ENCODE results near the gene TGM5.
"Not testable (repeated sequence)": the region's sequence is repeated elsewhere in the genome, so short reads cannot be mapped to it uniquely, and the experiment has no call there.

TGM5 gene

DNA sequence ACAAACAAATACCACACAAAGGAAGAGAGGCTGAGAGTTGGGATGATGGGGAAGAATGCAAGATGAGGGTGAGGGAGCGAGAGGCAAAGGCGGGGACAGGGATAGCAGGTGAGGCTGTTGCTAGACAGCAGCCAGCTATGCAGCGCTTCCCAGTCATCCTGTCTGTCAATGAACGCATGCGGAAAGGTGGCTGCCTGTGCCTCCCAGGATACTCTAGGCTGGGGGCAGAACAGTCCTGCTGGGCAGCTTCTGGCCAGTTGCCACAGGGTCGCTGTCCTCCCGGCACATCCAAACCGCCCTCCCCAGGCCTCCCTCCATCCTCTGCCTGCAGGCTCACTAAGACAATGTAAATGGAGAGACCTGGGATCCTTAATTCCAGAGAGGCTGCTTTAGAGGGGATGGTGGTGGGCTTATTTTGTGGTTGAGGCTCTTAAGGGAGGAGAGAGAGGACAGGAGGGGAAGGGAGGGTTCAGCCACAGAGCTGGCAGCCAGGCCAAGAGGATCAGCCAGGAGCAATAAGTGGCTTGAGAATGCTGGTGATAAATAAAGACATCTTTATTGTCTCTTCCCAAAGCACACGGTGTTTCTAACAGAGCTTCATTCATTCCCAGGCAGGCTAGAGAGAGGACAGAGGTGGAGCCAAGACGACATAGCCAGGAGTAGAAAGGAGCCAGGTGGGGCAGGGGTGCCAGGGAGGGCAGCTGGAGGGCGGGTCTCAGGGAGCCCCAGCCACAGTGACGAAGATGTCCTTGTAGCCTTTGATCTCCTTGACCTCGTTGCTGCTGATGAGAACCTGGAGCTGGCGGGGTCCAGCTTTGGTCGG, 9.2 kb upstream of the TGM5 start:
- no peak for DNase-seq (ENCODE audit: low read depth)

DNA sequence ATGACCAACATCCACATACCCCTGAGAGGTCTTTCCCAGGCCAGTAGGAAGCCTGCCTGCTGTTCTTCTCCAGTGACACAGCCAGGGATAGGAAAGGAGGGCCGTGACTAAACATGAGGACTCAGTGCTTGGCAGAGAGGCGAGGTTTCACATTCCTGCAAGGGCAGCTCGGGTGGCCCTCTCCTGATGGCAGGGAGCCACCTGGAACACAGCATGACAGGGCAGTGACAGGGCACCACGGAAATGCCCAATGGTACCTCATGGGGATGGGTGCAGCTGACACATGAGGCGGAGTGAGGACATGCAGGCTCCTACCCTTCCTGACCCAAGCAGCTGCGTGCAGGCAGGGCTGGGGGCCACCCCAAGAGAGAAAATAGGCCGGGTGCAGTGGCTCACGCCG, 7.4 kb upstream of the TGM5 start:
- no peak for DNase-seq (ENCODE audit: low read depth)

DNA sequence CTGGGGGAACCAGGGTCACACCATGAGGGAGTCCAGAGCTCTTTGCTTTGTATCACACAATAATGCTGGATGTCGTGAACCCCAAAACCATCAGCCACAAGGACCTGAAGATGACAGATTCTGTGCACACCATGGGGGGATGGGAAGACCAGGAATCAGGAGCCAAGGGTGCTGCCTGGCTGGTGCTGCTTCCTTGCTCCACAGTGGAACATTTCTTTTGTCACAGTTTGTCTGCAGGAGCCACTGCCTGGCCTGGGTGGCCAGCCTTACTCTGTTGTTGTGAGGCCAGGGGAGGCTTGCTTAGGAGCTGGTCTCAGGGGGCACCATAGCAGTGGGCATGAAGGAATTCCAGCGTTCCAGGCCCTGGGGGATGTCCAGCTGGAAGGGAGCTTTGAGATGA, 6.5 kb upstream of the TGM5 start:
- DNase-seq (ENCODE audit: low read depth): no peak

DNA sequence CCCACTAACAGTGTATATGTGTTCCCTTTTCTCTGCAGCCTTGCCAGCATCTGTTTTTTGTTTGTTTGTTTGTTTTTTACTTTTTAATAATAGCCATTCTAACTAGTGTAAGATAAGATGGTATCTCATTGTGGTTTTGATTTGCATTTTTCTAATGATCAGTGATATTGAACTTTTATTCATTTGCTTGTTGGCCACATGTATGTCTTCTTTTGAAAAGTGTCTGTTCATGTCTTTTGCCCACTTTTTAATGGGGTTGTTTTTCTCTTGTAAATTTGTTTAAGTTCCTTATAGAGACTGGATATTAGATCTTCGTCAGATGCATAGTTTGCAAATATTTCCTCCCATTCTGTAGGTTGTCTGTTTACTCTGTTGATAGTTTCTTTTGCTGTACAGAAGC, 5.2 kb upstream of the TGM5 start:
- DNase-seq (ENCODE audit: low read depth): not testable (repeated sequence)

DNA sequence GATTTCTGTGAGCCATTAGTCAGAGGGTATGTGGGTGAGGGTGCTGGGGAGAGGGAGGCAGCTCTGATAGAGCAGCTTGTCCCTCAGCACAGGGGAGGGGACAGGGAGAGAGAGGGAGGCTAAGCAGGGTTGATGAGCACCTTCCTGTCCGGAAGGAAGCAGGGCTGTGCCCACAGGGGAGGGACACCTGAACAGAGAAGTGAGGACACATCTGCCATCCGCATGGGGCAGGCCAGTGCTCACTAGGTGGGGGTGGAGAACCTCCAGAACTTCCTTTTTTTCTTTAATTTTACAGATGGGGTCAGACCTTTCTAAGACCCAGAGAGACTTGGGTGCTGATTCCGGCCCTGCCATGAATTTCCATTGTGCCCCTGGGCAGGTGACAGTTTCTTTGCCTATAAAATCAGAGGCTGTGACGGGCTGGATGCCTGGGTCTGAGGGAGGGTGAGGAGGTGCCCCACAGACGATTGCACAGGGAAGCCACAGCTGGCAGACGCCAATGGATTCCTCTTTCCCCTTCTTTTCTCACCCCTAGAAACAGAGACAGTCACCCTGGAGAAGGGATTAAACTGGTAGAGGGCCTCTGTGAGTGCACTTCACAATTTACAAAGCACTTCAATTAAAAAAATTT, 4.1 kb upstream of the TGM5 start:
- DNase-seq (ENCODE audit: low read depth): no peak

DNA sequence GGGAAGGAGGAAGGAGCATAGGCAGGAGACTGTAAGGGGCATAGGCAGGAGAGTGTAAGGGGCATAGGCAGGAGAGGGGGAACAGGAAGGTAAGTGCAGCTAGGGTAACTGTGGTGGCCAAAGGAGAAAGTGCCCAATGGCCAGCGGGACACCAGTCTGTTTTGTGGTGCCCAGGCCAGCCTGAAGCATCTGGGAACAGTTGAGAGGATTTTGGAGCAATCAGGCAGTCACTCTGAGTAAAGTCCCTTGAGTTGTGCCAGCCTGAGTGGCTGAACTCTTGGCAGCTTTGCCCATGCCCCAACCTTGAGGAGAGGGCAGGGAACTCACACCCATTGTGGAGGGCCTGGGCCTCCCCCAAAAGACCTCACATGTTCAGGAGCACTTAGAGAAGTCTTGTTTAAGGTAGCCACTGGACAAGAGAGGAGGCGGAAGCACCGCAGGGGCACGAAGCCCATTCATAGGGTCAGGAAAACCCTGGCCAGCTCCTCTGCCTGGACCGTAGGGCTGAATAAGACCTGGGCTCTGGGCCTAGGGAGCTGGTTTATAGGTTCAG, 3.5 kb upstream of the TGM5 start:
- no peak for DNase-seq (ENCODE audit: low read depth)

DNA sequence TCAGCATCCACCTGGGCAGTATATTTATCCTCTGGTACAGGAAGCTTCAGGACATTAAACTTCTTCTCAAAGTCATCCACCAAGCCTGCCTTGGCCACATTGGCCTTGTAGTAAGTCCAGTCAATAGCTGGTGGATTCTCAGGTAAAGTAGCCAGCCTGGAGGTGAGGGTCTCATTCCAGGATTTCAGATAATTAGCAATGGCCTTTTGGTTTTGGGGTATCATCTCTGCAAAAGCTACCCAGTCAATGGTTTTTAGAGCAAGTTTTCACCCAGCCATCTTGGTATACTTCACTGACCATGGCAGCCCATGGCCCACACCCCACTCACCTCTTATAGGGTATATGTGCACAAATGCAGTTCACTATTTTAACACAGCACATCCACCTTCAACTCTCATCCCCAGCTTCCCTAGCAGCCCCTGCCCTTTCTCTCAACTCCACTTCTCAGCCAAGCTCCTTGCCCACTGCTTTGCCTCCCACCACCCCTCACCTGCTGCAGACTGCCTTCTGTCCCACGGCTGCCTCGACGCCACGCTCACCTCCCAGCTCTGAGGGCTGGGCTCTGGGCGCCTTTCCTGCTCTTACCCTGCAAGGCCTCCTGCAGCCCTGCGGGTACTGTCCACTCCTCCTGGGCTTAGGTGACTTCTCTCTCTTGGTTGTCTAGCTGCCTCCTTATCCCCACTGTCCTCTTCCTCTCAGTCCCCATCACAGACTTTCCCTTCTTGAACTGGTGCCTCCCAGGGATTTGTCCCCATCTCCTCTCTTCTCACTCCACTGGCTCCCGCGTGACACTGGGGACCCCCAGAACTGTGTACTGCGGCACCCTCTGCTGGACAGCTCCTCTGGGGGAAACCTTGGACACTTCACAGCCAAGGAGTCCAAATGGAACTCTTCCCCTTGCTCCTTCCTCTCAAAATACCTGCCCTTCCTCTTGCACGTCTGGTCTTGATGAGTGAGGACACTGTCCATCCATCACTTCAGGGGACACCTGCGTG, 1.7 kb upstream of the TGM5 start:
- no peak for DNase-seq (ENCODE audit: low read depth)

DNA sequence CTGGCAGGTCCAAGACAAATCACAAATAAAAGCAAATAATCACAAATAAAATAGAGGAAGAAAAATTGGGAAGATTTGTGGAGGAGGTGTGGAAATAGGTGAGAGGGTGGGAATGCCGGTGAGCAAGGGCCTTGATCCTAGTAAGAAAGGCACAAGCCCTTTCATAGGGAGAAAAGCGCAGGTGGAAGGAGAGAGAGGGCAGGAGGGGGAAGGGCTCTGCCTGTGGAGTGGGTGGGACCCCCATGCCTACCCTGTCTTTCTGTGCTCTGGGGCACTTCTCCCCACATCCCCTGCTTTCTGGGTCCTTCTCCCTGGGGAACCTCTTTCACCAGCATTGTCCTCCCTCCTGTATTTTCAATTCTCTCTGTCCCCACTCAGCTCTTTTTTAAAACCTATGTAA, 711 bp upstream of the TGM5 start:
- DNase-seq (ENCODE audit: low read depth): no peak

DNA sequence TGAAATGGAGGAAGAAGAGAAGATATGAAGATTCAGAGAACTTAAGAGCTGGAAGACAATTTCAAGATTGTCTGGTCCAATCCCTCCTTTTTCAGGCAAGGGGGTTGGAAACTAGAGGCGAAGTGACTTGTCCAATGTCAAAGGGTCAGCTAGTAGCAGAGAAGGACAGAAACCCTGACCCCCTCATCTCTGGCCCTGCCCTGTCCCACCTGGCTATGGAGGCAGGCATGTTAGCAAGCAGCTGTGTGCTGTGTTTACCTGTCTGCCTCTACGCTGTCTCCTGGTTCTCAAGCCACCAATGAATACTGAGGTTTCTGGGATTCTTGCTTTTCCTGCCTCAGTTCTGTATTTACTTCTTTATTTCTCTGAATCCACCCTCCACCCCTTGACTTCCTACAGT, 342 bp downstream of the TGM5 start:
- no peak for DNase-seq (ENCODE audit: low read depth)

DNA sequence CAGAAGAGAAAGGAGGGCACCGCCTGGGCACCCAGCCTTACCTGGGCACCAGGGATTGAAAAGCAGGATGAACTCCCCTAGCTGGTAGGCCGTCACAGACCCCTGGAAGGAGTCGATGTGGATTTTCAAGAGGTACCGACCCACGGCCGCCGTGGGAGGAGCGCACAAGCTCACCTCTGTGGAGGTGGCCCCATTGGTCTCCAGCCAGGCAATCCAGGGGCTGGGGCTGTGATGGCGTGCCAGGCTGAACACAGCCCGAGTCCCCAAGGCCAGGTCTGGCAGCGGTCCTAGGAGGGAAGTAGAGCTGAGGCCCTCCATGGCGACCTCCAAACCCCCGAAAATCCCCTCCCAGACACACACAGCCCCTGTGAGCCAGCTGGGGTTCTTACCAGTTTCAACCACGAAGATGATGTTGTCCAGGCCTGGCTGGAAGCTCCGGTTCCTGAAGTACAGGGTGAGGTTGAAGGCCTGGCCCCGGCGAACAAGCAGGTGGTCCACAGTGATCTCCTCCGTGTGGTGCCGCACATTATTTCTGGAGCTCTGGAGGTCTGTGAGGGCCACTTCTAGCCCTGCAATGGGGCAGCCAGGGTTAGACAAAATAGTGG, 6.6 kb downstream of the TGM5 start:
- DNase-seq (ENCODE audit: low read depth): no peak

DNA sequence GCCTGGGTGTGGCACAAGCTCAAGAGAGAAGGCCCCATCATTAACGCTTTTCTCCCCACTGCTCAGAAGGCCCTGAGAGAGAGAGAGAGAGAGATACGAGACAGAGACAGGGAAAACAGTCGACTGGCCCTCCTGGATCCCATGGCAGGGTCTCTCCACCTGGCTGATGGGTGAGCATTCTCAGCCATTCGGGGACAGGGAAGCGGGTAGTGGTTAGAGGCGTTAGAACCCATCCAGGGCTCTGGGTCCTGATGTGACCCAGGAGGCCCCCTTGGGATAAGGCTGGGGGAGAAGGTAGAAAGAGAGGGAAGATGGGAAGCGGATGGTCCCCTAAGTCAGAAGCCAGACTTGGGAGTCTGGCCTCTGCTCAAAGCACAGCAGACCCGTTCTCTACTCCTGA, 7.9 kb downstream of the TGM5 start:
- DNase-seq (ENCODE audit: low read depth): no peak

DNA sequence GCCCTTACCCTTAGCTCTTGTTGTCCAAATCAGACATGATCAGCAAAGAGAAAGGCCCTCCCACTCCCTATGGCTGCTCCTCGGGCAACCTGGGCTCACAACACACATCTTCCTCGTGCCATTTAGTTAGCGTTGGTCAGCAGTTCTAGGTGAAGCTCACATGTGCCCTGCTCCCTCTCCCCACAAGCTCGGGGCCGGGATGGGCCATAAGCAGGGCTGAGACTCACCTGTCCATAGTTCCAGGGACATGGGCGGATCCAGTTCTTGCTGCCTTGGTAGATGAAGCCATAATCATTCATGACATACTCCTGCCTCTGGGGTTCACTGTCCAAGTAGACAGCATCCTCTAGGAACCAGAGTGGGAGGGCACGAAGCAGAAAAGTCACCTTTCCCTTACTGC, 10.4 kb downstream of the TGM5 start:
- DNase-seq (ENCODE audit: low read depth): no peak

DNA sequence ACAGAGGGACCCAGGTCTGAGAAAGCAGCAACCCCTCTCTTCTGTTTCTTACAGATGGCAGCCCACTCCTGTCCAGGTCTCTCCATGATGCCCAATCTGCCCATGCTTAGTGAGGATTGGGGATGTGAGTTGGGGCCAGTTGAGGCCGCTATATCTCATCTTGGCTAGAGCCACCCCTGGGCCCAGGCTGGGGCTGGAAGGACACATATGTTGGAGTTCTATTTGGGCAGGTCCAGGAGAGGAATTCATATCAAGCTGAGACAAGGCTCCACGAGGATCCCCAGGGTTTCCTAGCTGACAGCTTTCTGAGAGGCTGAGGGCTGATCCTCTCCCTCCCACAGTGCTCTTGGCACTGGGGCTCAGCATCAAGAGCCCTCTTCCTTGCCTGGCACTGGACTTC, 11.4 kb downstream of the TGM5 start:
- no peak for DNase-seq (ENCODE audit: low read depth)

DNA sequence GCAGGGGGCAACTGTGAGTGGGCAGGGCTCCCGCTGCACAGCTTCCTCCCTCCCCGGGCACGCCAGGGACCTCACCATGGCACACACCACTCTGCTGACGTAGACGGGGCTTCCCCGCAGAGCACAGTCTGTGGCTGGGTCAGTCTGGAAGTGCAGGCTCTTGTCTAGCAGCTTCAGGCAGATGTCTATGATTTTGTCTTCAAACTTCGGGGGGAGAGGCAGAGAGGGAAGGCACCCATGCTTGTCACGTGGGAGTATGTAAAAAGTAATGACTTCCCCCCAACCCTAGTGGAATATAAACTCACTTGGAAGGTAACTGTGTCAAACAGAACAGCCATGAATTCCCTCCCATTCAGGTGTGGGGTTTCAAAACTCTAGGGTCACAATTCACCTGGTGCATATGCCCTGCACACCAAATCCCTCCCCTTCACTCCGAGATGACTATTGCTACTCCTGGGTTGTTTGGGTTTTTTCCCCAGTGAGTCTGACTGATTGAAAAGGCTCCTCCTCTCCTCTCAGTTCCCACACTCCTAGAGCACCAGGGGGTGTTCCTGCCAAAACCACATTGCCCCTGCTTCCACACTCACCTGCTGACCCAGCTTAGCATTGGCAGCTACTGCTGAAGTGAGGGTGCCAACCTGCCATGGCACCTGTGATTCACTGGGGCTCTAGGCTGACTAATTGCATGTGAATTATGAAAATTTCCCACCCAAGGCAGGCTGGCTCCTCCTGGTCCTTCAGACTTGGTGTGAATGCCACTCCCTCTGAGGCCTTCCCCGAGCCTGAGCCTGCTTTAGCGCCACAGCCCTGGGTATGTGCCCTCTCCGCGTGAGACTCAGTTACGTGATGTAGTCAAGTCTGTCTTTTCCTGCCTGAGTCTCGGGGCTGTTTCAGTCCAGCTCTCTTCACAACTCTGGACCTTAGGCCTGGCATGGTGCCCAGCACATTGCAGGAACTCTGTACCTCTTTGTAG, 13.0 kb downstream of the TGM5 start:
- DNase-seq (ENCODE audit: low read depth): no peak

DNA sequence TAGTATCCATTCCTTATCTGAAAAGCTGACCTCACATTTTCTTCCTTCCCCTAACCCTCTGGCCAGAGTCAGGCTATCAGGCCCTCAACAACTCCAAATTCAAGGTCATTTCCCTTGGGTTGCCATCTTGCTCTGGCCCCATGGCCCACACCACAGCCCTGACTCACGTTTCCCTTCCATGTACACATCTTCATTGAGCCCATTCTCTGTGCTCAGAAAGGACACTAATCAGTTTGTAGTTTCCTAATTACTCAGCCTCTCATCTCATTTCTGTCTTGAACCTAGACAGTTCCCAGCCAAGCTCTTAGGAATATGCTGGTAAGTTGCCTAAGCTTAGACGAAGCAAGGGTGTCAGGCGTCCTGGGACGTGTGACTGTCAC, 14.9 kb downstream of the TGM5 start:
- DNase-seq (ENCODE audit: low read depth): no peak

DNA sequence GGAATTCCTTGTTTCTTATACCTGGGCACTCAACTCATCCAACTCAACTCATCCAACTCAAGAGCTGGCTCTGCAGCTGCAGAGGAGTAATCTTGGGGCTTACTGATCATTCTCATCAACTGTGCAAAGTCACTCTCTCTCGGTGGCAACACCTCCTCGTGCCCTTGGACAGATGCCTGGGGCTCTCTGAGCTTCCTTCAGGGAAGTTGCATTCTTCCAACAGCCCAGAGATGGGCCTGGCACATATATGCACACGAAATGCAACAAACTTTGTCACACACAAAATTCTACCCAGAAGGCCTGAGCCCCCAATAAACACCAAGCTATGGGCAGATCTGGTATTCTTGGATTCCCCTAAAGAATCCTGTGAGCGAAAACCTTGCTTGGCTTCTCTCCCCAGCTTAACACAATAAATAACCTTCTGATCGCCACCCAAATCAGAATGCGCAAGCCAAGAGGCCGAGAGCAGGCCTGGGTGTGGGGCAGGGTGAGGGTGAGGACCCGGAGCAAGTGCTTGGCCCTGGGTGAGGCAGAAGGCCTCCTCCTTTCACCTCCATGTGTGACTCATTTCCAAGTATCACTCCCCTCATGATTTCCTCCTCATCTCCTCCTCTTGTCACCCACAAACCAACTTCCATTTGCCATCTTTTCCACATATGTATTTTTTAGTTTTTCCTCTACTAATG, 15.4 kb downstream of the TGM5 start:
- DNase-seq (ENCODE audit: low read depth): no peak

DNA sequence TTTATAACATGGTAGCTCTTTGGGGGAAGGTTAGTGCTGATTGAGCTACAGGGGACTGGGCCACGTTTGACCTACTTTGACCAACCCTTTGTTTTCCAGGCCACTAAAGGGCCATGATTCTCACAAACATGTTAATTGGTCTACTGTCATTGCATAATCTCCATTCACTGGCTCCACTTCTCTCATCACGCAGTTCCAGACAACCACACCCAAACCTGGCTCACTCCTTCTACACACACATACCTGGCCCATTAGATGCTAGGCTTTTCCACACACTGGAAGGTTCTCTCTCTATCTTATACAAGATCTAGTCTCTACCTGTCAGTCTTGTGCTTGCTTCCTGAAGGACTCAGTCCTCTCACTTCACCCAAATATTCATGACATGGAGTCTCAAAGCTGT, 15.9 kb downstream of the TGM5 start:
- no peak for DNase-seq (ENCODE audit: low read depth)

DNA sequence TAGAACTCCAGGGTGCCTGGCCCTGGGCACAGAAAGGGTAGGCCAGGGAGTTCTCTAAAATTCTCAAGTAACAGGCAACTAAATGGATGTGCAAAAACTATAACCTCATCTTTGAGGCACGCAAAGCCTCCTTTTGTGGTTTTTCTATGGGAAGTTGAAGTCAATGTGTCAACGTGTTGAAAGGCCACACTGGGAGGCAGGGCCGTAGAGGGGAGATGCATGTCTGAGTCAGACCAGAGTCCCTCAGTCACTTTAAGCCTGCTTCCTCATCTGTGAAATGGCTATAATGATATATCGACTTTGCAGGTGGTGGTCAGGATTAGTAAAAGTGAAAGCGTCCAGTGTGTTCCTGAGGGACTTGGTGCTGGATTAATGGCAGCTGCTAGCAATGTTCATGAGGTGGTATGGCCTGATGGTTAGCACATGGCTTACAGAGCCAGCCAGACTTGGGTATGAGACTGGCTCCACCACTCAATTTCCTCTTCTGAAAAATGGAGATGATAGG, 17.0 kb downstream of the TGM5 start:
- no peak for DNase-seq (ENCODE audit: low read depth)

DNA sequence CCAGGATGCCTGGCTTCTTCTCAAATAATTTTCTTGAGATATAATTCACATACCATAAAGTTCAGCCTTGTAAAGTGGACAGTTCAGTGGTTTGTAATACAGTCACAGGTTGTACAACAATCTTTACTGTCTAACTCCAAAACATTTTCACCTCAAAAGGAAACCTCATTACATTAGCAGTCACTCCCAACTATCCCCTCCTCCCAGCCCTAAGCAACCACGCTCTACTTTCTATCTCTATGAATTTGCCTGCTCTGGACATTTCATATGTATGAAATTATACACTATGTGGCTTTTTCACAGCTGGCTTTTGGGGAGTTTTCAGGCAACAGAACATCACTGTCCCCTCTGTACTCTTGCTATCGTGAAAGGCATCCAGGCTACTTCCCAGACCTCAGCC, 17.5 kb downstream of the TGM5 start:
- no peak for DNase-seq (ENCODE audit: low read depth)

DNA sequence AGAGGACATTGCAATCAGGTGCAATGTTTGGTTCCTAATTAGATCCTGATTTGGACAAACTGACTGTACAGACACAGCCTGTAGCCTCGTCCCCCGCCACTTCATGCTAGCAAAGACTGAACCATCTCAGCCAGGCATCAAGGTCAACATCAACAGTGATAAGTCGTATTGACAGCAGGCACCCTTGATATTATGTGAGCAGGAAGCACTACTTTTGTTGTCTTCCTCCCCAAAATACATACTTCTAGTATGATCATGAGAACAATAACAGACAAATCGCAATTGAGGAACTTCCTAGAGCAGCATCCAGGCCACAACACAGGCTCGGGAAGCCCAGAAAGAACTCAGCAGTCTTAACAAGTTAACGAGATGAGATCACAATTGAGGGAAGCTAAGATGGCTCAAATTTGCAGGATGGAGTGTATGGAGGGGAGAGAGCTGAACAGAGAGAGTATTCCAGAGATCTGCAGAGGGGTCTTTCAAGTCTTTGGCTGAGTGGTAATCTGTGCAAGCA, 20.4 kb downstream of the TGM5 start:
- DNase-seq (ENCODE audit: low read depth): no peak
